Measurements from ENCODE around the gene STIP1. TPM values are rescaled to one million over a fixed set of nuclear protein-coding genes. Genes with fewer than 3 reads are reported as not detected.

STIP1 gene
- total and polyA plus RNA-seq, 2 donors (not counting 3 experiments of a cell fraction or from before 2014, with no cell fraction given), result 117 to 226 TPM

- peaks cover 0 to 7% of the 10 kb centered on the region in 2 experiments for H3K36me3 ChIP-seq (ENCODE audit: control insufficient read depth in 2 of 2, extremely low read depth in 1 of 2, insufficient read depth in 2 of 2, low read length in 2 of 2)
- H3K27ac ChIP-seq (ENCODE audit: insufficient read depth, low read depth, low read length), result no peak overlapping the region
- no peaks in the 10 kb centered on the region for H3K9me1 ChIP-seq (replicated peaks; ENCODE audit: control insufficient read depth, extremely low read depth, insufficient read depth, low read length)
- FAIRE-seq, result no peak
- BruUV-seq (replicated peaks), result no TSS peak
- TF ChIP-seq EZH2 (IDR thresholded peaks at IDR 0.05; ENCODE audit: borderline replicate concordance, low read depth, low read length, severe bottlenecking), result no peak
- peaks cover 34% of the 10 kb centered on the region for H3K4me1 ChIP-seq (ENCODE audit: control insufficient read depth, extremely low read depth, insufficient read depth, low read length)
- POLR2A ChIA-PET, result no interaction called here
- H4K20me1 ChIP-seq (replicated peaks; ENCODE audit: control insufficient read depth, extremely low read depth, insufficient read depth, low read length), result no peaks in the 10 kb centered on the region
- intact Hi-C loops (cut with micrococcal nuclease) (no loop called here), dilution Hi-C loops (cut with MboI; ENCODE audit: extremely low pct_ligation_motif_present, low sequenced_read_pairs) (no loop called here)
- no peak overlapping the region for H2AFZ ChIP-seq (ENCODE audit: low read depth, low read length)
- H3K27me3 ChIP-seq (ENCODE audit: control insufficient read depth in 2 of 2, insufficient read depth in 2 of 2, low read length in 2 of 2), result no peaks in the 10 kb centered on the region
- no peak overlapping the region for H3K4me2 ChIP-seq (ENCODE audit: insufficient read depth, low read length)
- H3K9me3 ChIP-seq (replicated peaks; ENCODE audit: control insufficient read depth, insufficient read depth, low read length), result no peaks in the 10 kb centered on the region
- CTCF ChIA-PET, result interaction anchor here (11.5 kb wide), 1 partner anchor 93 kb away, joined by 413 read pairs; the partner anchor contains the start of genes CATSPERZ and ESRRA
- no peak overlapping the region for H3K4me3 ChIP-seq (replicated peaks in 1 of 3; ENCODE audit: insufficient read depth in 1 of 3, low read depth in 1 of 3, low read length in 3 of 3)
- H3K79me2 ChIP-seq (ENCODE audit: control insufficient read depth, insufficient read depth, low read length), result peaks cover 12% of the 10 kb centered on the region
- no peak overlapping the region for H3K9ac ChIP-seq (replicated peaks; ENCODE audit: extremely low read depth, insufficient read depth, low read length)
- DNase-seq (ENCODE audit: low read depth, low spot score), result no peak
These were observed 24.5 kb downstream of the STIP1 start for GRCh38 chr11:64210301-64211020.

DNA sequence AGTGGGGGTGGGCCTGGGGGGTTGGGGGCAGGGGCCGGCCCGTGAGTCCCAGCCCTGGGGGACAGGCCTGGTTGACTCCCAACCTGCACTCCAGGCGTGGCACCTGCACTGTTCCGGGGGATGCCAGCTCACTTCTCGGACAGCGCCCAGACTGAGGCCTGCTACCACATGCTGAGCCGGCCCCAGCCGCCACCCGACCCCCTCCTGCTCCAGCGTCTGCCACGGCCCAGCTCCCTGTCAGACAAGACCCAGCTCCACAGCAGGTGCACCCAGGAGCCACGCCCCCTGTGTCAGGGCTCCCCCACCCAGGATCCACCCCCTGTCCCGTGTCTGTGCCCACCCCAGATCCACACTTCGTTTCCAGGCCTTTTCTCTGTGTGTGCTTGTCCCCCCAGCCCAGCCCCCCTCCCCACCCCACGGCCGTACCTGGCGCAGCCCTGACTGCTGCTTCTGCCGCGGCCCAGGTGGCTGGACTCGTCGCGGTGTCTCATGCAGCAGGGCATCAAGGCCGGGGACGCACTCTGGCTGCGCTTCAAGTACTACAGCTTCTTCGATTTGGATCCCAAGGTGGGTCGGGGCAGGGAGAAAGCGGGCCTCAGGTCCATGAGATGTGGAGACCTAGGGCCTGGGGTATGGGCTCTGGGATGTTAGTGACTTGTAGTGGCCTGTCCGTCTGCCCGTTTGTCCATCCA lies 25.4 kb downstream of the STIP1 start:
- H3K9me1 ChIP-seq (replicated peaks; ENCODE audit: control insufficient read depth, extremely low read depth, insufficient read depth, low read length), result no peaks in the 10 kb centered on the region
- H4K20me1 ChIP-seq (replicated peaks; ENCODE audit: control insufficient read depth, extremely low read depth, insufficient read depth, low read length), result no peaks in the 10 kb centered on the region
- intact Hi-C loops (cut with micrococcal nuclease), result no loop called here
- H3K9ac ChIP-seq (replicated peaks; ENCODE audit: extremely low read depth, insufficient read depth, low read length), result no peak overlapping the region
- H3K9me3 ChIP-seq (replicated peaks; ENCODE audit: control insufficient read depth, insufficient read depth, low read length), result no peaks in the 10 kb centered on the region
- FAIRE-seq (no peak), DNase-seq (ENCODE audit: low read depth, low spot score) (no peak)
- no peak overlapping the region for H3K27ac ChIP-seq (ENCODE audit: insufficient read depth, low read depth, low read length)
- no peaks in the 10 kb centered on the region for H3K27me3 ChIP-seq (ENCODE audit: control insufficient read depth in 2 of 2, insufficient read depth in 2 of 2, low read length in 2 of 2)
- no peak overlapping the region for H2AFZ ChIP-seq (ENCODE audit: low read depth, low read length)
- no peak overlapping the region for H3K4me2 ChIP-seq (ENCODE audit: insufficient read depth, low read length)
- TF ChIP-seq JUN (IDR thresholded peaks at IDR 0.05; ENCODE audit: borderline replicate concordance, insufficient read depth, insufficient read length, low read depth), result no peak
- TF ChIP-seq POLR2AphosphoS5 (IDR thresholded peaks at IDR 0.05; ENCODE audit: insufficient read depth, low read depth, low read length), result no peak
- TF ChIP-seq EZH2 (IDR thresholded peaks at IDR 0.05; ENCODE audit: borderline replicate concordance, low read depth, low read length, severe bottlenecking), result no peak
- no peak for TF ChIP-seq GATA2 (IDR thresholded peaks at IDR 0.05; ENCODE audit: insufficient read depth, insufficient read length, low read depth, low read length)
- TF ChIP-seq, protein P1, sequence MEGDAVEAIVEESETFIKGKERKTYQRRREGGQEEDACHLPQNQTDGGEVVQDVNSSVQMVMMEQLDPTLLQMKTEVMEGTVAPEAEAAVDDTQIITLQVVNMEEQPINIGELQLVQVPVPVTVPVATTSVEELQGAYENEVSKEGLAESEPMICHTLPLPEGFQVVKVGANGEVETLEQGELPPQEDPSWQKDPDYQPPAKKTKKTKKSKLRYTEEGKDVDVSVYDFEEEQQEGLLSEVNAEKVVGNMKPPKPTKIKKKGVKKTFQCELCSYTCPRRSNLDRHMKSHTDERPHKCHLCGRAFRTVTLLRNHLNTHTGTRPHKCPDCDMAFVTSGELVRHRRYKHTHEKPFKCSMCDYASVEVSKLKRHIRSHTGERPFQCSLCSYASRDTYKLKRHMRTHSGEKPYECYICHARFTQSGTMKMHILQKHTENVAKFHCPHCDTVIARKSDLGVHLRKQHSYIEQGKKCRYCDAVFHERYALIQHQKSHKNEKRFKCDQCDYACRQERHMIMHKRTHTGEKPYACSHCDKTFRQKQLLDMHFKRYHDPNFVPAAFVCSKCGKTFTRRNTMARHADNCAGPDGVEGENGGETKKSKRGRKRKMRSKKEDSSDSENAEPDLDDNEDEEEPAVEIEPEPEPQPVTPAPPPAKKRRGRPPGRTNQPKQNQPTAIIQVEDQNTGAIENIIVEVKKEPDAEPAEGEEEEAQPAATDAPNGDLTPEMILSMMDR (IDR thresholded peaks at IDR 0.05; ENCODE audit: extremely low read depth in 1 of 2, insufficient read depth in 1 of 2, low read depth in 1 of 2, low read length in 2 of 2), result no peak
- TF ChIP-seq MYC (IDR thresholded peaks at IDR 0.05; ENCODE audit: low read depth, low read length), result no peak
- no peak for TF ChIP-seq FOS (IDR thresholded peaks at IDR 0.05; ENCODE audit: borderline replicate concordance, insufficient read depth, low read length)
- TF ChIP-seq POLR2A (IDR thresholded peaks at IDR 0.05; ENCODE audit: low read depth, low read length), result no peak
- TF ChIP-seq MAX (IDR thresholded peaks at IDR 0.05; ENCODE audit: insufficient read depth, insufficient read length), result no peak
- ChIA-PET POLR2A (no interaction called here), CTCF (interaction anchor here (11.5 kb wide), 1 partner anchor 92 kb away, joined by 413 read pairs; the partner anchor contains the start of genes CATSPERZ and ESRRA)
- H3K4me1 ChIP-seq (ENCODE audit: control insufficient read depth, extremely low read depth, insufficient read depth, low read length), result peaks cover 26% of the 10 kb centered on the region
- peaks cover 0 to 4% of the 10 kb centered on the region in 2 experiments for H3K36me3 ChIP-seq (ENCODE audit: control insufficient read depth in 2 of 2, extremely low read depth in 1 of 2, insufficient read depth in 2 of 2, low read length in 2 of 2)
- dilution Hi-C loops (cut with MboI; ENCODE audit: extremely low pct_ligation_motif_present, low sequenced_read_pairs), result no loop called here
- no TSS peak for BruUV-seq (replicated peaks)
- H3K4me3 ChIP-seq (replicated peaks in 1 of 3; ENCODE audit: insufficient read depth in 1 of 3, low read depth in 1 of 3, low read length in 3 of 3), result no peak overlapping the region
- peaks cover 12% of the 10 kb centered on the region for H3K79me2 ChIP-seq (ENCODE audit: control insufficient read depth, insufficient read depth, low read length)
